ENCODE data around the gene NOL4. TPM values are rescaled to one million over a fixed set of nuclear protein-coding genes. Genes with fewer than 3 reads are reported as not detected.
"Not testable (repeated sequence)": the region's sequence is repeated elsewhere in the genome, so short reads cannot be mapped to it uniquely, and the experiment has no call there.

Gene NOL4
- total RNA-seq = not detected in 2 replicates

- no peak for DNase-seq (ENCODE audit: low read depth, low spot score)
Observed at GRCh38 chr18:34224423-34225217, at the start of gene NOL4. Gene NOL4, minus strand, starts transcription at chr18:34224913. Its CDS starts 1,660 bp downstream, at chr18:34223253.

- not testable (repeated sequence) for DNase-seq (ENCODE audit: low read depth, low spot score)
Observed at GRCh38 chr18:34266029-34266428, 41.3 kb upstream of the NOL4 start.

DNA sequence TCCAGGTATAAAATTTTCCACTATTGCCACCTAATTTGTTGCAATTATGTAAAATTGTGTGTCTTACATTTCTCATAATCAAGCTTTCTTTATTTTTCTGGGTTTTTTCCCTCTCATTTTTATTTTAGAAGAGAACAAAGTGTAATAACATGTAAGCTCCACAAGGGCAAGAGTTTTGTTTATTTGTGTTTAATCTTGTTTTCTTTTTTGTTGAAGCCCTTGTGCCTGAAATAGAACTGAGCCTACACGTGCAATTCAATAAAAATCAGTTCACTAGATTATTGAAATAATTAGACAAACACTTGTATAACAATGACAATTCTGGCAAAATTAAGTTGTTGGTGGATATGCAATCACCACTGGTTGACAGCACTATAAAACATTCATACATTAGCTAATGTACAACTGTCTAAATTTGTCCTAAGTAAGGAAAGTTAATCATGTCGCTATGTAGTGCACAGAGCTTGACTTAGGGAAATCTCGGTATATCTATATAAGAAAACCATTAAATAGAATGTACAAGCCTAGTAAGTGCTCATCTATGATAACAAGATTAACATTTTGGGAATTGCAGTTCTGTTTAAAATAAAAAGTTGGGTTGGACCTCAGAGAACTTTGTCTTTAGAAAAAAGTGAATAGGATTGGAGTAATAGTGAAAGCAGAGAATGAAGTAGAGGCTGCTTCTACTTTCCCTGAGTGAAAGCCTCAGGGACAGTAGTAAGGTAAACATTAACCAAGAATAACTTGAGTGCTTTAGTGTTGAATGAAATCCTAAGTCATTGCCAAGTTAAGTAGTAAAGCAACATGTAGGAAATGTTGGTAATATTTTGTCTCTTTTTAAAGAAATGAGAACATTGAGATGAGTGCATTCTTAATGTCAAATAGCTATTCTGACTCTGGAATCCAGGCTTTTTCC, 37.4 kb upstream of the NOL4 start:
- no peak for DNase-seq (ENCODE audit: low read depth, low spot score)

GRCh38 chr18:34258176-34258575, 33.5 kb upstream of the NOL4 start:
- DNase-seq (ENCODE audit: low read depth, low spot score) = no peak

- DNase-seq (ENCODE audit: low read depth, low spot score) = no peak
Observed at GRCh38 chr18:34251919-34252318, 27.2 kb upstream of the NOL4 start.

DNA sequence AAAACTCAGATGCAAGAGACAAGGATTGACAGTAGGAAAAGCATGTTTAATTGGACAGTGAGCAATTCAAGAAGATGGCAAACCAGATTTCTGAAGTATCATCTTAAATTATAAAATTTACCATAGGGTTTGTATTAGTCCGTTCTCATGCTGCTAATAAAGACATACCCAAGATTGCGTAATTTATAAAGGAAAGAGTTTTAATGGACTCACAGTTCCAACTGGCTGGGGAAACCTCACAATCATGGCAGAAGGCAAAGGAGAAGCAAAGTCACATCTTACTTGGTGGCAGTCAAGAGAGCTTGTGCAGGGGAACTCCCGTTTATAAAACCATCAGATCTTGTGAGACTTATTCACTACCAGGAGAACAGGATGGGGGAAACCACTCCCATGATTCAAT, 24.0 kb upstream of the NOL4 start:
- DNase-seq (ENCODE audit: low read depth, low spot score) = no peak

DNA sequence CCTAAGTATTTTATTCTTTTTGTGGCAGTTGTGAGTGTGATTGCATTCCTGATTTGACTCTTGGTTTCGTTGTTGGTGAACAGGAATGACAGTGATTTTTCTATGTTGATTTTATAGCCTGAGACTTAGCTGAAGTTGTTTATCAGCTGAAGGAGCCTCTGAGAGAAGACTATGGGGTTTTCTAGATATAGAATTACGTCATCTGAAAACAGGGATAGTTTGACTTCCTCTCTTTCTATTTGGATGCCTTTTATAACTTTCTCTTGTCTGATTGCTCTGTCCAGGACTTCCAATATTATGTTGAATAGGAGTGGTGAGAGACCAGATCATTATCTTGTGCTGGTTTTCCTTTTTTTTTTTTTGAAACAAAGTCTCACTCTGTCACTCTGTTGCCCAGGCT, 18.0 kb upstream of the NOL4 start:
- no peak for DNase-seq (ENCODE audit: low read depth, low spot score)

DNA sequence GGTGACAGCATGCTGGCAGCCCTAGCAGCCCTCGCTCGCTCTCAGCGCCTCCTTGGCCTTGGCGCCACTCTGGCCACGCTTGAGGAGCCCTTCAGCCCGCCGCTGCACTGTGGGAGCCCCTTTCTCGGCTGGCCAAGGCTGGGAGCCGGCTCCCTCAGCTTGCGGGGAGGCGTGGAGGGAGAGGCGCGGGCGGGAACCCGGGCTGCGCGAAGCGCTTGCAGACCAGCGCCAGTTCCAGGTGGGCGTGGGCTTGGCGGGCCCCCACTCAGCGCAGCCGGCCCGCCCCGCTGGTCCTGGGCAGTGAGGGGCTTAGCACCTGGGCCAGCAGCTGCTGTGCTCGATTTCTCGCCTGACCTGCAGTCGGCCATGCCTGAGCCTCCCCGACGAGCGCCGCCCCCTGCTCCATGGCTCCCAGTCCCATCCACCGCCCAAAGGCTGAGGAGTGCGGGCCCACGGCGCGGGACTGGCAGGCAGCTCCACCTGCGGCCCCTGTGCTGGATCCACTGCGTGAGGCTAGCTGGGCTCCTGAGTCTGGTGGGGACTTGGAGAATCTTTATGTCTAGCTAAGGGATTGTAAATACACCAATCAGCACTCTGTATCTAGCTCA, 9.2 kb upstream of the NOL4 start:
- not testable (repeated sequence) for DNase-seq (ENCODE audit: low read depth, low spot score)

DNA sequence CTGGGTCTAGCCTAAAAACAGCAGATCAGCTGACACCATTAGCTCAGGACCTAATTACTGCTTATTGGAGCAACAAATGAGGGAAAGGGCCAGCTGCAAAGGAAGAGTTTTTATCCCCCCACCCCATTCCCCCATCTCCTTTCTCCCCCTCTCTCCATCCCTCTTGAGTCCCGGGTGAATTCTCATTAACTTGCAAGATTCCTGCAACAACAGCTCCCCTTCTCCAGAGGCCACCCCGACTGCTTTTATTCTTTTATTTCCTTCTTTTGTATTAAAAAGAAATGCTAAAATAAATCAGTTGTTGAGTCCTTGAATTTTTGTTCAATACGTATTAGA, 473 bp upstream of the NOL4 start:
- no peak for DNase-seq (ENCODE audit: low read depth, low spot score)

DNA sequence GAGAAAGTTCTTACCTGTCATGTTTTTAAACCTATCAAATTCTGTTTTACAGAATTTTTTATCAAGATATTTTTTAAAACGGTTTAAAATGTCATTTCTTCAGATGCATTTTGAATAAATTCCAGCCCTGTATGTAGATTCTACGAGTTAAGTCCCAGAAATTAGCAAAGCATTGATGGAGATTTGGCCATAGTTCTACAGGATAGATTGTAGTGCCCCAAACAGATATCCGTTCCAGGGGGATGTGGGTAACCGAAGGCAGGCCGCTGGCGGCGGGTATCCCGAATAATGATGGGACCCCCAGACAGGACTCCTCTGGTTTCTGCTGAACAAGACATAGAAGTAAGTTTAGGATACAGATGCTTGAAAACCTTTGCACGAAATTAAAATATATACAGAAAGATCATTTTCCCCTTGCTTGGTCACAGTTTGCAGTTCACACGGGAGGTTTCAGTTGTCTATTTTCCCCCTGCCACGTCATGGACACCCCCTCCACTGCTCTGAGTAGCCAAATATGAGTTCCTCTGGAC, 755 bp downstream of the NOL4 start:
- no peak for DNase-seq (ENCODE audit: low read depth, low spot score)

DNA sequence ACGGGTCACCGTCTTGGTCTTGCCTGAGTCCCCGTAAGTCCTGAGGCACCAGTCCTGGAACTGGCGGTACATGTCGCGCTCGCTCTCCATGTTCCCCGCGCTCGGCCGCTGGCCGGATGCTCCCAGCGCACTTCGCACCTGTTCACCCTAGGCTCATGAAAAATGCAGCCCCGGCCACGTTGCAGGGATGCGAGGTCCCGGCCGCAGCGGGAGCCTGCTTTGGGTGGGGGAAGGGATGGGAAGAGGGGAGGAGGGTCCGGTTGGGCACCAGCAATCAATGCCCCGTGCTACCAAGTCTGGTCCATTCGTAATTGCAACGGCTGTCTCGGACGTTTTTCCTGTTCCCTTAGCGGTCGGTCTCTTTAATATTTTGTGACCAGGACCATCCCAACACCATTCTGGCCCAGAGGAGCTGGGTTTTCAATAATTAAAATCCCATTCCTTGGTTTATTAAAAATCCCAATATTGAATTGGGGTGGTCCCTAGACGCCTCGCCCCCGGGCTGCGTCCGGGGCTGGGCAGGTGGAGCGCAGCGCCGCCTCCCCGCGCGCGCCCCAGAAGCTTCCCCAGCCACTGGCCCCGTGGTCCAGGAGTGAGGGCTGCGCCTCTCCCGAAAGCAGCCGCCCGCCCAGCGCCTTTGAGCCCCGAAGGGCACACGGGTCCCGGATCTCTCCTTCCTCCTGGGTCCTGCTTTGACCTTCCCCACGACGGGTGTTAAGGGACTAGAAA, 1.4 kb downstream of the NOL4 start:
- no peak for DNase-seq (ENCODE audit: low read depth, low spot score)

DNA sequence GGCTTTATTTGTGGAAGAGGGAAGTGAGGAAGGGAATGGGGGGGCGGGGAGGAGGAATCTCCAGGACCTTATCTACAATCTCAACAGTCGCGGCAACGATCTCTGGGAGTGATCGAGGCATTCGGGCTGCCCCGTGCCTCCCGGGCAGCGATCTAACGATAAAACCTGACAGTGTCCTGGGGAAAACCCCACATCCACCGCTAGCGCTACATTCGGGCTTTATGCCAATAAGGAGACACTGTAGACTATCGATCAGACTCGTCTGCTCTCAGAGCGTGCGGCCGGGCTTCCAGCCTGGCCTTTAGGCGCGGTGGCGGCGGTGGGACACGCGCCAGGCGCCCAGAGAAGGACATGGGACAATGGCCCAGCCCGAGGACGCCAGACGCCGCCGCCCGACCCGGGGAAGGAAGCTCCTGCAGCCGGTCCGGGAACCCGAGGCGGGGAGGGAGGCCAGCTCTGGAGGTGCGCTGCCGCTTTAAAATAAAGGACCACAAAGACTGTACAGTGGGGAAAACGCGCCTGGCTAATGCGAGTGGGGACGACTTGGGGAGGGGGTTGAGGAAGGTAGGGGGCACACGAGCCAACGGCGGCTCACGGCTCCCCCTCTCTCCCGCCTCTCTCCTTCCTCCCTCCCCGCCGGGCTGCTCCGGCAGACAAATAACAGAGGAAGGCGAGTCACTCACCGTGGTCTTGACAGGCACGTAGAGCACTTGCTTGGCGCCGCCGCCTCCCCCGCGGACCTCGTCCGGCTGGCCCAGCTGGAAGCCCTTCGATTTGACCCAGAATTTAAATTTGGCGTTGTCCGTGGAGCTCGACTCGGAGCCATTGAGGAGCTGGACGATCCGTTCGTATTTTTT, 2.2 kb downstream of the NOL4 start:
- DNase-seq (ENCODE audit: low read depth, low spot score) = no peak

DNA sequence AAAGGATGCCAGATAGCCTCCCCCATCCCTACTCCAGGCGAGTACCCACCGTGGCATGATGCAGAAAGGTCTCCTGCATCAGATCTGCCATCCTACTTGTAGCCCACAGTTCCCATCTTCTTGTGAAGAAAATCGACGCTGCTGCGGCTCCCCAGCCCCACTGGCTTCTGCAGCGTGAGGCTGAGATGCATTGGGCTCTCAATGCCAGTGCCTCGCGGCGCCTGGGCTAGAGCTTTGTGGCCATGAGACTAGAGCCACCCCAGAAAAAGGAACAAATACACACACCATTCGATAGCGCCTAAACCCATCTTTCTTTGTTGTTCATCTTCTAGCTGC, 2.8 kb downstream of the NOL4 start:
- no peak for DNase-seq (ENCODE audit: low read depth, low spot score)

GRCh38 chr18:34220081-34220815, 4.5 kb downstream of the NOL4 start:
- DNase-seq (ENCODE audit: low read depth, low spot score) = no peak

DNA sequence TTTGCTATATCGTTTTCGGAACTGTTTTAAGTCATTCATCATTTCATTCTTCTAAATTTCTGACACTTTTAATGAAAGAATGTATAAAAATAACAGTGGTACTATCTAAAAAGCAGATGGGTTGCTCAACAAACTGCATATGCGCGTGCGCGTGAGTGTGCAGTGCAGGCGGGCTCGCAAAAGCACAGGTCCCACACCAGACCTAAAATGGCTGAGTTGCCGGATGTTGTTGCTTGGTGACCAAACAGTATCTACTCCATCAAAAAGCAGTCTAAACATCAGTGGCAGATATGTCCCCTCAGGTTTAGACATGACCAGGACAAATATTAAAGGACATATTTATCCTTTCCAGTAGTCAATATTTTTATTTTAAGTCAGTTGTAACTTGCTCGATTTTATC, 5.1 kb downstream of the NOL4 start:
- DNase-seq (ENCODE audit: low read depth, low spot score) = no peak

- DNase-seq (ENCODE audit: low read depth, low spot score) = no peak
Observed at GRCh38 chr18:34212511-34212910, 12.2 kb downstream of the NOL4 start.

DNA sequence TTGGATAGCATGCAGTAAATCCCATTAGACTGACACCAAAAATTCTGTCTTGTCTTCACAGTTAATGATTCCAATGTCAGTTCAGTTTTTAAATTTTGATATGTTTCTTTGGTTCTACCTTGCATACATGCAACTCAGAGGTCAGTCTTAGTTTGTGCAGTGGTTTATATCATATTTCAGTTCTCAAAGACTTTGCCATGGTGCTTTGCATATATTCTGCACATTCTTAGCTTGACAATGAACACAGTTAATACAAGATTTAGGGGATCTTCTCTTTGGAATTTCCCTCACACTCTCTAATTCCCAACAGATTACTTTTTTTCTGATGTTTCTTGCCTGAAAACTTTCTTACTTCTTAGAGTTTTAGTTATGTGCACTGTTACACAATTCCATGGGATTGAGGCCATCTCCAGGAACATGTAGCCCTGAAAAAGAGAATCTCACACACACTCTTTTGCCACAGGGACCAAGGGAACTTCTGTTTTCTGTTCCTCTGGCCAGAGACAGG, 17.3 kb downstream of the NOL4 start:
- no peak for DNase-seq (ENCODE audit: low read depth, low spot score)

DNA sequence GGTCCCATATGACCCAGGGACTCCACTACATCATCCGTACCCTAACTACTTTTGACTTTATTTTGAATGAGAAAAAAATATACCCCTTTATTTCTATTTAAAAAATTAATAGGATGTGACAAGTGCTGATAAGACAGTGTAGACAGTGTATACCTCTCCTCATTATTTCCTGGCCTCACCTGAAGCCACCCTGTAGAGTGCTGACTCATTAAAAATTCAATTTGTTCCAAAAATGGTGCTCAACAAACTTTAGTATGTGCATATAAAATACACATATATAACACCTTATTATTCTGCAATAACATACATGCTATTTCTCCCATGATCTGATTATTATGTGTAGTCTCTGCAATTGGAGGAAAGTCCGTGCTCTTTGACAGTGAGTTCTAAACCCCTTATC, 20.8 kb downstream of the NOL4 start:
- no peak for DNase-seq (ENCODE audit: low read depth, low spot score)

GRCh38 chr18:34196256-34196655, 28.5 kb downstream of the NOL4 start:
- DNase-seq (ENCODE audit: low read depth, low spot score) = no peak

GRCh38 chr18:34194239-34194638, 30.5 kb downstream of the NOL4 start:
- DNase-seq (ENCODE audit: low read depth, low spot score) = no peak
